Measurements from ENCODE around the gene FOXI1.

The FOXI1 gene

GRCh38 chr5:170145462-170145861 lies 39.8 kb downstream of the FOXI1 start:
- Histone ChIP-seq H3K9ac (ENCODE audit: low read length) (no peak overlapping the region), H3K79me2 (ENCODE audit: control insufficient read depth, insufficient read depth, low read length, poor library complexity) (no peaks in the 10 kb centered on the region), H3K4ac (ENCODE audit: low read depth, low read length) (no peak overlapping the region), H2BK5ac (ENCODE audit: low read depth, low read length, poor library complexity) (no peak overlapping the region), H3K4me1 (ENCODE audit: control insufficient read depth in 1 of 2, insufficient read depth in 2 of 2, low read length in 2 of 2) (no peaks in the 10 kb centered on the region), H4K91ac (ENCODE audit: low read depth, low read length) (no peak overlapping the region), H3K79me1 (ENCODE audit: low read length) (no peaks in the 10 kb centered on the region), H2BK120ac (ENCODE audit: insufficient read depth, low read length, poor library complexity) (no peak overlapping the region), H3K9me3 (ENCODE audit: insufficient read depth, low read depth, low read length) (no peaks in the 10 kb centered on the region), H3K4me2 (ENCODE audit: low read length) (no peak overlapping the region), H2AK5ac (ENCODE audit: low read length) (no peak overlapping the region), H3K23ac (ENCODE audit: low read length) (no peak overlapping the region), H2BK12ac (ENCODE audit: low read length) (no peak overlapping the region), H4K12ac (ENCODE audit: low read depth, low read length) (no peak overlapping the region), H2AFZ (ENCODE audit: insufficient read depth, low read length, poor library complexity) (no peak overlapping the region), H4K8ac (ENCODE audit: low read depth, low read length) (no peak overlapping the region), H3K36me3 (ENCODE audit: control insufficient read depth in 1 of 2, insufficient read depth in 2 of 2, low read length in 2 of 2) (no peaks in the 10 kb centered on the region), H3K18ac (ENCODE audit: low read length) (no peak overlapping the region), H3K4me3 (ENCODE audit: low read depth, low read length) (no peak overlapping the region), H3K27ac (ENCODE audit: low read depth, low read length) (no peak overlapping the region), H3K27me3 (ENCODE audit: insufficient read depth, low read length) (no peaks in the 10 kb centered on the region), H3K14ac (ENCODE audit: low read length) (no peak overlapping the region)
- no CpG with 5 or more reads among the region's 4 CpGs for whole genome bisulfite sequencing (ENCODE audit: extremely low coverage, insufficient coverage, insufficient read length)
- peak; percentile 19 to 65 for DNase-seq

GRCh38 chr5:170147051-170147752 lies 41.5 kb downstream of the FOXI1 start:
- Histone ChIP-seq H3K4me2 (ENCODE audit: low read length) (no peak overlapping the region), H3K9me3 (ENCODE audit: insufficient read depth, low read depth, low read length) (no peaks in the 10 kb centered on the region), H2BK5ac (ENCODE audit: low read depth, low read length, poor library complexity) (no peak overlapping the region)

GRCh38 chr5:170147753-170148264 lies 42.1 kb downstream of the FOXI1 start:
- Histone ChIP-seq H3K27ac (ENCODE audit: low read depth, low read length) (no peak overlapping the region), H3K23ac (ENCODE audit: low read length) (no peak overlapping the region), H3K4ac (ENCODE audit: low read depth, low read length) (no peak overlapping the region), H3K4me1 (ENCODE audit: control insufficient read depth in 1 of 2, insufficient read depth in 2 of 2, low read length in 2 of 2) (peaks cover 3 to 10% of the 10 kb centered on the region in 2 experiments), H3K14ac (ENCODE audit: low read length) (no peak overlapping the region), H4K8ac (ENCODE audit: low read depth, low read length) (no peak overlapping the region), H3K79me1 (ENCODE audit: low read length) (no peaks in the 10 kb centered on the region), H2BK120ac (ENCODE audit: insufficient read depth, low read length, poor library complexity) (no peak overlapping the region), H3K4me2 (ENCODE audit: low read length) (no peak overlapping the region), H3K18ac (ENCODE audit: low read length) (no peak overlapping the region), H4K12ac (ENCODE audit: low read depth, low read length) (no peak overlapping the region), H3K4me3 (ENCODE audit: low read depth, low read length) (no peak overlapping the region), H2AK5ac (ENCODE audit: low read length) (no peak overlapping the region), H2BK12ac (ENCODE audit: low read length) (no peak overlapping the region), H3K27me3 (ENCODE audit: insufficient read depth, low read length) (no peaks in the 10 kb centered on the region), H3K36me3 (ENCODE audit: control insufficient read depth in 1 of 2, insufficient read depth in 2 of 2, low read length in 2 of 2) (no peaks in the 10 kb centered on the region), H4K91ac (ENCODE audit: low read depth, low read length) (no peak overlapping the region), H2AFZ (ENCODE audit: insufficient read depth, low read length, poor library complexity) (no peak overlapping the region), H2BK5ac (ENCODE audit: low read depth, low read length, poor library complexity) (no peak overlapping the region), H3K9ac (ENCODE audit: low read length) (no peak overlapping the region), H3K9me3 (ENCODE audit: insufficient read depth, low read depth, low read length) (no peaks in the 10 kb centered on the region), H3K79me2 (ENCODE audit: control insufficient read depth, insufficient read depth, low read length, poor library complexity) (no peaks in the 10 kb centered on the region)
- no CpG with 5 or more reads among the region's 4 CpGs for WGBS (ENCODE audit: extremely low coverage, insufficient coverage, insufficient read length)
- no peak for DNase-seq

More at GRCh38 chr5:170147051-170147752, 41.5 kb downstream of the FOXI1 start:
- Histone ChIP-seq H3K18ac (ENCODE audit: low read length) (no peak overlapping the region), H3K27ac (ENCODE audit: low read depth, low read length) (no peak overlapping the region), H2BK12ac (ENCODE audit: low read length) (no peak overlapping the region), H2BK120ac (ENCODE audit: insufficient read depth, low read length, poor library complexity) (no peak overlapping the region), H3K27me3 (ENCODE audit: insufficient read depth, low read length) (no peaks in the 10 kb centered on the region), H3K23ac (ENCODE audit: low read length) (no peak overlapping the region), H3K4ac (ENCODE audit: low read depth, low read length) (no peak overlapping the region), H4K12ac (ENCODE audit: low read depth, low read length) (no peak overlapping the region), H3K9ac (ENCODE audit: low read length) (no peak overlapping the region), H2AFZ (ENCODE audit: insufficient read depth, low read length, poor library complexity) (no peak overlapping the region), H3K36me3 (ENCODE audit: control insufficient read depth in 1 of 2, insufficient read depth in 2 of 2, low read length in 2 of 2) (no peaks in the 10 kb centered on the region), H4K91ac (ENCODE audit: low read depth, low read length) (no peak overlapping the region), H2AK5ac (ENCODE audit: low read length) (no peak overlapping the region), H3K4me1 (ENCODE audit: control insufficient read depth in 1 of 2, insufficient read depth in 2 of 2, low read length in 2 of 2) (peaks cover 3 to 10% of the 10 kb centered on the region in 2 experiments), H4K8ac (ENCODE audit: low read depth, low read length) (no peak overlapping the region), H3K4me3 (ENCODE audit: low read depth, low read length) (no peak overlapping the region), H3K14ac (ENCODE audit: low read length) (no peak overlapping the region), H3K79me1 (ENCODE audit: low read length) (no peaks in the 10 kb centered on the region), H3K79me2 (ENCODE audit: control insufficient read depth, insufficient read depth, low read length, poor library complexity) (no peaks in the 10 kb centered on the region)
- no peak for DNase-seq
- no CpG with 5 or more reads among the region's 12 CpGs for WGBS (ENCODE audit: extremely low coverage, insufficient coverage, insufficient read length)

- Histone ChIP-seq H3K79me1 (ENCODE audit: low read length) (no peaks in the 10 kb centered on the region), H3K14ac (ENCODE audit: low read length) (no peak overlapping the region), H3K79me2 (ENCODE audit: control insufficient read depth, insufficient read depth, low read length, poor library complexity) (no peaks in the 10 kb centered on the region), H3K4ac (ENCODE audit: low read depth, low read length) (no peak overlapping the region), H4K8ac (ENCODE audit: low read depth, low read length) (no peak overlapping the region), H2BK120ac (ENCODE audit: insufficient read depth, low read length, poor library complexity) (no peak overlapping the region), H3K9me3 (ENCODE audit: insufficient read depth, low read depth, low read length) (no peaks in the 10 kb centered on the region), H3K4me2 (ENCODE audit: low read length) (no peak overlapping the region), H2BK5ac (ENCODE audit: low read depth, low read length, poor library complexity) (no peak overlapping the region), H3K18ac (ENCODE audit: low read length) (no peak overlapping the region), H2BK12ac (ENCODE audit: low read length) (no peak overlapping the region), H3K9ac (ENCODE audit: low read length) (no peak overlapping the region), H3K4me3 (ENCODE audit: low read depth, low read length) (no peak overlapping the region), H2AFZ (ENCODE audit: insufficient read depth, low read length, poor library complexity) (no peak overlapping the region), H3K4me1 (ENCODE audit: control insufficient read depth in 1 of 2, insufficient read depth in 2 of 2, low read length in 2 of 2) (peaks cover 3 to 10% of the 10 kb centered on the region in 2 experiments), H3K27me3 (ENCODE audit: insufficient read depth, low read length) (no peaks in the 10 kb centered on the region), H3K36me3 (ENCODE audit: control insufficient read depth in 1 of 2, insufficient read depth in 2 of 2, low read length in 2 of 2) (no peaks in the 10 kb centered on the region), H4K12ac (ENCODE audit: low read depth, low read length) (no peak overlapping the region), H3K23ac (ENCODE audit: low read length) (no peak overlapping the region), H4K91ac (ENCODE audit: low read depth, low read length) (no peak overlapping the region), H3K27ac (ENCODE audit: low read depth, low read length) (no peak overlapping the region), H2AK5ac (ENCODE audit: low read length) (peak overlapping the region; percentile 41)
- WGBS (ENCODE audit: extremely low coverage, insufficient coverage, insufficient read length), result no CpG with 5 or more reads among the region's 12 CpGs
- DNase-seq, result no peak
Observed at GRCh38 chr5:170148430-170149205, 42.9 kb downstream of the FOXI1 start.
